ENCODE data around the gene PLLP. TPM values are rescaled to one million over a fixed set of nuclear protein-coding genes. Genes with fewer than 3 reads are reported as not detected.

Gene PLLP
- total RNA-seq, 1 experiment from 2014 or later: 0.32 TPM

- in situ Hi-C loops (cut with HindIII; ENCODE audit: low pct_unique_long_range_greater_than_20kb, low sequenced_read_pairs): no loop called here
- DNase-seq (ENCODE audit: low read depth, low spot score): no peak
These were observed 41.8 kb downstream of the PLLP start for GRCh38 chr16:57242650-57243049.

- in situ Hi-C loops (cut with HindIII; ENCODE audit: low pct_unique_long_range_greater_than_20kb, low sequenced_read_pairs): no loop called here
These were observed 43.6 kb downstream of the PLLP start for GRCh38 chr16:57240851-57241250.

DNA sequence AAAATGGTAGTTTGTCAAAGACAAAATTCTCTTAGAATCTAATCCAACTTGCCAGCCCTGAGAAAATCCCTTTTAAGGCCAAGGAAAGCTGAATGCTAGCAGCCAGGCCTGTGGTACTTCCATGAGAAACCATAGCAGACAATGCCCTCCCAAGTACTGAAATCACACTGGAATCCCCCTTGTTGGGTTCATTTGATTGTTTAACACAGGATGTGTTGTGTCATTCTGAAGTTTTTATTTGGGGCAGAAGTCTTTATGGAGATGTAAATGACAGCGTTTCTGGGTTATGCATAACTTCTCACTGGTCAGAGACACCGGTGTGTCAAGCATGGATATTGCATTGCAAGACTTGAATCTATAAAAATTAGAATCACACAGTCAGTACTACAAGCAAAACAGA, 45.4 kb downstream of the PLLP start:
- in situ Hi-C loops (cut with HindIII; ENCODE audit: low pct_unique_long_range_greater_than_20kb, low sequenced_read_pairs): no loop called here
- DNase-seq (ENCODE audit: low read depth, low spot score): no peak

More at GRCh38 chr16:57240851-57241250, 43.6 kb downstream of the PLLP start:
- DNase-seq (ENCODE audit: low read depth, low spot score): no peak

- DNase-seq (ENCODE audit: low read depth, low spot score): no peak
- in situ Hi-C loops (cut with HindIII; ENCODE audit: low pct_unique_long_range_greater_than_20kb, low sequenced_read_pairs): no loop called here
These were observed 45.8 kb downstream of the PLLP start for GRCh38 chr16:57238682-57239081.

DNA sequence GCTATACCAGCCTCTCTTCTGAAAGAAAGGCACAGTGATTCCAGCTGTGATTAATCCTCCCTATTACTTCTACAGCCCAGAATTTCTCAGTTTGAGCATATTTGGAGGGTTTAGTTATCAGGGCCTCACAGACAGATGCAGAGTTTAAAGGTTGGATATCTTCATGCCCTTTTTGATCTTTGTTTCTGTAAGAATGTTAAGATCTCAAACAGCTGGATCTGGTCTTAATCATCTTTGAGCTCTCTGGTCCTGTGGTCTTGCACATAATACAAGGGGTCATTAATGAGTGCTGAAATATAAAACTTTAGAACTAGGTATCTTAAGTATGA, 48.5 kb downstream of the PLLP start:
- in situ Hi-C loops (cut with HindIII; ENCODE audit: low pct_unique_long_range_greater_than_20kb, low sequenced_read_pairs): no loop called here
- no peak for DNase-seq (ENCODE audit: low read depth, low spot score)

DNA sequence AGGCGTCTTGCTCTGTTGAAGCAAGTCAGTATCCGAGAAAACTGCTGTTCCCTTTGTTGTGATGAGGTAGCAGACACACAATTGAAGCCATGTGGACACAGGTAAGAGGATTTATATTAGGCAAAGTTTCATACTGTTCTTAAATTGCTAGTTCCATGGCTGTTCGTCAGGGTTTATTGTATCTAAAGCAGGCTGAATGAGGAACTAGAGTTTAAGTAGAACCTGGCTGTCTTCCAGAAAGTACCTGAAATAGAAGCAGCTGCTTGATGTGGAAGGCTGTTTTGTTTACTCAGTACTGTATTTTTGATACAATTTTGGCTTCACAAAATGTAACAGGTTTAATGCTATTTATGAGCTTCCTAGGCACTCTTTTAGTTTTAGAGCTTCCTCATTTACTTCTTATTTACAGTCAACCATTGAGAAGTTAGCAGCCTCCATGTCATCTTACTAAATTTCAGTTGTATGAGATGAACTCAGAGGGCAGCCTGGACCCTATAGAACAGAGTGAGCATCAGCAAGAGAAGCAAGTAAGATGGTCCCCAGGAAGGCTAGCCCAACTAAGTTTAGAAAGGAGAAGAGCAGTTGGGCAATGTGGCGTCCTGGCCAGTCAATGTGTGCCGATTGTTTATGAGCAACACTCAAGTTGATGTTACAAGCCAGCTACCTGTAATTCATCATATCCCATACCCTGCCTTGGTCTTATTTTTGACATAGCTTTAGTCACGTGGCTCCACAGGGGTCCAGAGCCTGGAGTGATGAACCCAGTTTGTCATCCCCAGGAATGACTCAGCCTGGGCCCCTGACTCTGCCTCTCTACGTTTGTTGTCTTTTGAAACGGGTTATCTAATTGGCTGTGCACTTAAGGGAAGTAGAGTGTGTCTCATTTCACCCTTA, 49.1 kb downstream of the PLLP start:
- in situ Hi-C loops (cut with HindIII; ENCODE audit: low pct_unique_long_range_greater_than_20kb, low sequenced_read_pairs): no loop called here

GRCh38 chr16:57234707-57235092, 49.8 kb downstream of the PLLP start:
- in situ Hi-C loops (cut with HindIII; ENCODE audit: low pct_unique_long_range_greater_than_20kb, low sequenced_read_pairs): no loop called here
- no peak for DNase-seq (ENCODE audit: low read depth, low spot score)

More for the DNA sequence above, 49.1 kb downstream of the PLLP start:
- no peak for DNase-seq (ENCODE audit: low read depth, low spot score)

GRCh38 chr16:57233944-57234706, 50.3 kb downstream of the PLLP start:
- no peak for DNase-seq (ENCODE audit: low read depth, low spot score)
- in situ Hi-C loops (cut with HindIII; ENCODE audit: low pct_unique_long_range_greater_than_20kb, low sequenced_read_pairs): no loop called here

DNA sequence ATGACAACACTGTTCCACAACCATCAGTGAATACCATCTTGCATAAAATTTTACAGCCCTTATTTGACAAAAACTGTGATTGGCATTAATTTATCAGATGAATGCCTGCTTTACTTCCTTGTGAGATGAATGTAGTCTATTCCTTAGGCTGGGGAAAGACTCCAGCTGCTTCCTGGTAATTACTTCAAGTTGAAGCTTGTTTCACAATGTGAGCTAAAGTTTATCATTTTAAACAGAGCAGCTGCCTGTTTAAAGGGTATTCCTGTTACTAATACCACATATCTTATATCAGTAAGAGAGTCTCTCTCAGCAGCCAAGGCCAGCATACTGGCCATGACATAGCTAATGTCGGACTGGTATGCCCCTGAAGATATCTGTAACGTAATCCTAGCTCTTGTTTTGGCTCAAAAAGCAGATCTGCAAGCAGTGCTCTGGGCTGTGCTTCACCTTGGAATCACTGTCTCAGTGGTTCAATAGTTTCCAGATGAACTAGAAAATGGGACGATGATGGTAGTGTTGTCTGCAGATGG, 52.6 kb downstream of the PLLP start:
- no peak for DNase-seq (ENCODE audit: low read depth, low spot score)
- in situ Hi-C loops (cut with HindIII; ENCODE audit: low pct_unique_long_range_greater_than_20kb, low sequenced_read_pairs): no loop called here

- DNase-seq (ENCODE audit: low read depth, low spot score): no peak
- in situ Hi-C loops (cut with HindIII; ENCODE audit: low pct_unique_long_range_greater_than_20kb, low sequenced_read_pairs): no loop called here
These were observed 55.4 kb downstream of the PLLP start for GRCh38 chr16:57229079-57229478.

DNA sequence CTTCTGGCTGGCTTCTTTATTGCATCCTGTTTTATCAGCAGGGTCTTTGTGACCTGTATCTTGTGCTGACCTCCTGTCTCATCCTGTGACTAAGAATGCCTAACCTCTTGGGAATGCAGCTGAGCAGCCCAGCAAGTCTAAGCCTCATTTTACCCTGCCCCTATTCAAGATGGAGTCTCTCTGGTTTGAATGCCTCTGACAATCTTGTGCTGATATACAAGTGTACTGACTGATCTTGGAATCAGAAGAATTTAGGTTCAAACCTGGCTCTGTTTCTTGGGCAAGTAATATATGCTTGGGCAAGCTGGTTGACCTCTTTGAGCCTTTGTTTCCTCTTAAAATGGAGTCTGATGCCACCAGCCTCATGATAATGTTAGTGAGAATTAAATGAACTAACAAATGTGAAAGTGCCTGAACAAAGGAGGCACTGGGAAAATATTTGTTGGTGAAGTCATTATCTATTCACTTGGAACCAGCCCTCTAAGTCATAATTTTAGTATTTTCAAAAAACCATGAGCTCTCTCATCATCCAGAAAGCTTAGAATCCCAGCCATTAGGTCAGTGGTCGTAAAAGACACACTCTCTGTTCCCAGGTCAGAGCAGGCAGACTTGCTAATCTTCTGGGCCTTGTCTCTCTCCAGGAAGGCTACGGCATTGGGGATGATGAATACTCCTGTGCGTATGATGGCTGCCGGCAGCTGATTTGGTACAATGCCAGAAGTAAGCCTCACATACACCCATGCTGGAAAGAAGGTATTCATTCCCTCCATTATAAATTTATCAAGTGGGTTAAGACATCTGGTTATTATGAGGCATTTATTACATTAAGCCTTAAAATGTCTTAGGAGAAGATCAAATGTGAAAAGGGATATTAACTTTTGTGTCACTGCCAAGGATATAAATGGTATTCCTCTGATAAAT, 57.5 kb downstream of the PLLP start:
- DNase-seq (ENCODE audit: low read depth, low spot score): no peak
- in situ Hi-C loops (cut with HindIII; ENCODE audit: low pct_unique_long_range_greater_than_20kb, low sequenced_read_pairs): no loop called here

DNA sequence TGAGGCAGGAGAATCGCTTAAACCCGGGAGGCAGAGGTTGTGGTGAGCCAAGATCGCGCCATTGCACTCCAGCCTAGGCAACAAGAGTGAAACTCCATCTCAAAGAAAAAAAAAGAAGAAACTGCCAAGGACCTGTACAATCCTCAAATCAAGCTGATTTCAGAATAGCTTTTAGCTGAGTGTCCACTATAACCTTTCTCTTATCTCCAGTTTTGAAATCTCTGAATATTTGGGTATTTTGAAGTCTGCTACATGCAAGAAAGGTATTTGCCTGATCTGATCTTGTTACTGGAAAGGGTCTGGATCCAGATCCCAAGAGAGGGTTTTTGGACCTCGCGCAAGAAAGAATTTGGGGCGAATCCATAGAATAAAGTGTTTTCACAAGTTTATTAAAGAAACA, 58.5 kb downstream of the PLLP start:
- in situ Hi-C loops (cut with HindIII; ENCODE audit: low pct_unique_long_range_greater_than_20kb, low sequenced_read_pairs): no loop called here
- DNase-seq (ENCODE audit: low read depth, low spot score): no peak

DNA sequence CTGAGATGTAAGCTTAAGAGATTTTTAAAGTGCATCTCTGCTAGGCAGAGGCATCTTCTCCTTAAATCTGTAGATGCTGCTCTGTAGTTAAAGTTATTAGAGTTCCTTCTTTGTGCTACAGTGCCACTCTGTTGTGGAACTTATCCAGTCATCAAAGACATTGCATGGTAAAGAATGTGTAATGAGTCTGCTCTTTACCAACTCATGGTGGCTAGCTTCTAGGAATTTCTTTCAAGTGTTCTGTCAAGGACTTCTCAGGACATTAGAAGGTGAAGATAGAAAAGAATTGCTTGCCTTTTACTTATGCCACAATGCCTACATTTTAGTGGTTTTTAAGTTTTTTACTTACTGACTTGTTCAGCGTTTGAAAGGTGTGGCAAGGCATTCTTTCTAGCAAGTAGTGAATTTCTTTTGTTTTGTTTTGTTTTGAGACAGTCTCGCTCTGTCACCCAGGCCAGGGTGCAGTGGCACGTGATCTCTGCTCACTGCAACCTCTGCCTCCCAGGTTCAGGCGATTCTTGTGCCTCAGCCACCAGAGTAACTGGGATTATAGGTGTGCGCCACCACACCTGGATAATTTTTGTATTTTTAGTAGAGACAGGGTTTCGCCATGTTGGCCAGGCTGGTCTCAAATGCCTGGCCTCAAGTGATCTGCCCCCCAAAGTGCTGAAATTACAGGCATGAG, 59.7 kb downstream of the PLLP start:
- in situ Hi-C loops (cut with HindIII; ENCODE audit: low pct_unique_long_range_greater_than_20kb, low sequenced_read_pairs): no loop called here
- DNase-seq (ENCODE audit: low read depth, low spot score): no peak

DNA sequence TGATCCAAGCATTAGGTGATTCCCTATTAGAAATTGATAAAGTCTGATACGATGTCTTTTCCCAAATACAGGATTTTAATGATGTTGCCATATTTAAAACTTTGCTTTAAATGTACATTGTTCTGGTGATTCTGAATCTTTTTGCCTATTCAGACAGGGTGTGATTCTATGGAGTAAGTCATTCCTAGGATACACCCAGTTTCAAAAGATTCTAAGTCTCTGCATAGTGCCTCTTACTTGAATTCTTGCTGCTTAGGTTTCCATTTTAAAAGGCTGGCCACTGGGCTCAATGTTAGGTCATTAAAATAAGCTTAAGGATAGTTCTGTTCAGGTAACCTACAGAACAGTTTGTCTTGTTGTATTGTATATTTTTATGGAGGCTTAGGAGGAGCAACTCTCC, 61.4 kb downstream of the PLLP start:
- DNase-seq (ENCODE audit: low read depth, low spot score): no peak
- in situ Hi-C loops (cut with HindIII; ENCODE audit: low pct_unique_long_range_greater_than_20kb, low sequenced_read_pairs): no loop called here

- in situ Hi-C loops (cut with HindIII; ENCODE audit: low pct_unique_long_range_greater_than_20kb, low sequenced_read_pairs): no loop called here
- DNase-seq (ENCODE audit: low read depth, low spot score): no peak
These were observed 67.5 kb downstream of the PLLP start for GRCh38 chr16:57216968-57217367.

- in situ Hi-C loops (cut with HindIII; ENCODE audit: low pct_unique_long_range_greater_than_20kb, low sequenced_read_pairs): no loop called here
- no peak for DNase-seq (ENCODE audit: low read depth, low spot score)
These were observed 71.0 kb downstream of the PLLP start for GRCh38 chr16:57213462-57213861.

DNA sequence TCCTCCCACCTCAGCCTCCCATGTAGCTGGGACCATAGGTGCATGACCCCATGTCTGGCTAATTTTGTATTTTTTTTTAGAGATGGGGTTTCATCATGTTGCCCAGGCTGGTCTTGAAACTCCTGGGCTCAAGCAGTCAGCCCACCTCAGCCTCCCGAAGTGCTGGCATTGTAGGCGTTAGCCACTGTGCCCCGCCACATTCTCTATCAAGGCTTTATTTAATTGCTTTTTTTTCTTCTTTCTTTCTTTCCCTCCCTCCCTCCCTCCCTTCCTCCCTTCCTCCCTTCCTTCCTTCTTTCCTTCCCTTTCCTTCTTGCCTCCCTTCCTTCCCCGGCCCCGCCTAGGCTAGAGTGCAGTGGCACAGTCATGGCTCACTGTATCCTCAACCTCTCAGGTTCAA, 74.7 kb downstream of the PLLP start:
- in situ Hi-C loops (cut with HindIII; ENCODE audit: low pct_unique_long_range_greater_than_20kb, low sequenced_read_pairs): no loop called here

More for the DNA sequence above, 74.7 kb downstream of the PLLP start:
- no peak for DNase-seq (ENCODE audit: low read depth, low spot score)
